AG04449 (cell line): Measurements from ENCODE around the gene TNFRSF8.
"Not testable (repeated sequence)": the region's sequence is repeated elsewhere in the genome, so short reads cannot be mapped to it uniquely, and the experiment has no call there.

ENCODE experiments used
- CTCF ChIA-PET: fragments of 350-600 bp; formaldehyde crosslinking; extraction: SDS; loops from one replicate; lab custom pipeline; 2021; ENCODE audit warnings: antibody characterized with exemption; lab: Yijun Ruan, JAX
- POLR2A ChIA-PET: fragments of 400-600, 350-600 bp; formaldehyde crosslinking; extraction: SDS; loops from one replicate; lab custom pipeline; 2020; ENCODE audit warnings: antibody characterized with exemption, inconsistent platforms; lab: Yijun Ruan, JAX
- DNase-seq: peaks from one replicate; pipeline ENCODE4 v3.0.0-alpha.2; 2010; ENCODE audit warnings: low read depth, low spot score
- H3K4me3 ChIP-seq: 2 replicates; pipeline ENCODE4 v1.5.1; 2011; ENCODE audit warnings: low read depth, mild to moderate bottlenecking, control low read depth, low read length
- CTCF ChIP-seq: IDR thresholded peaks from one replicate; pipeline ENCODE4 v1.5.1; 2011; ENCODE audit warnings: mild to moderate bottlenecking, moderate library complexity, low read length, control low read depth, inconsistent platforms; ENCODE audit not compliant: insufficient read depth; ENCODE audit errors: missing control alignments

The TNFRSF8 gene

DNA sequence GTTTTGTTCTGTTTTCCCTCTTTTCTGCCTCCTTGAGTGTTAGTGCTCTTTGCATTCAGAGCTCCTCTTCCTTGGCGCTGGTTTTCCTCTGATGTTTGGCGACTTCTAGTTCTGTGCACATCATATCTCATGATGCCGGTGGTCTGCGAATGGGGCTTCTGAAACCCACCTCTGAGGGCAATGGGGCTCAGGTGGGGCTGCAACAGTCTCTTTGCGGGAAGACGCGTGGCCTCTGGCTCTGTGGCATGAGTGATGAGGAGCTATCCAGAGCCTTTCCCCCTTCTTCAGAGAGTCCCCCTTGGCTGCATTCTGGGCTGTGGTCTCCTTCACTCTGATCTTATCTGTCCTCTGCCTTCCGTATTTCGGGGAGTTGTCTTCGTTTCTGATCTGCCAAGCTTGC lies 39.0 kb downstream of the TNFRSF8 start:
- DNase-seq: no peak
- POLR2A ChIA-PET: no interaction called here
- TF ChIP-seq CTCF: no peak
- CTCF ChIA-PET: interaction anchor here (1.2 kb wide), 1 partner anchor 9 kb away, joined by 4 read pairs; no protein-coding TSS in a partner anchor
- H3K4me3 ChIP-seq: no peak overlapping the region

DNA sequence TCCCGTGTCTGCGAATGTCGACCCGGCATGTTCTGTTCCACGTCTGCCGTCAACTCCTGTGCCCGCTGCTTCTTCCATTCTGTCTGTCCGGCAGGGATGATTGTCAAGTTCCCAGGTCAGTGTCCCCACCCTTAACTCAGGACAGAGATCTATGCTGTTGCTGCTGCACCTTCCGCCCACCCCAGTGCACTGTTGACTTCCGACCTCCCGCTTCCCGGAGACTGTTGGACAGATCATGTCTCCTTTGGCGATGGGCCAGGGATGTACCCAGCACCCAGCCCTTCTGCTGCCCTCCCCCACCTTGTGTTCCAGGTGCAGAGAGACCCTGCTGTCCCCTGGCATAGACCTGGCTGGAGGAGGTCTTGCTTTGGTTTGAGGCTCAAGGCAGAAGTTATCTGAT lies 41.3 kb downstream of the TNFRSF8 start:
- TF ChIP-seq CTCF: no peak
- no peak overlapping the region for H3K4me3 ChIP-seq
- CTCF ChIA-PET: no interaction called here
- POLR2A ChIA-PET: no interaction called here
- DNase-seq: no peak

DNA sequence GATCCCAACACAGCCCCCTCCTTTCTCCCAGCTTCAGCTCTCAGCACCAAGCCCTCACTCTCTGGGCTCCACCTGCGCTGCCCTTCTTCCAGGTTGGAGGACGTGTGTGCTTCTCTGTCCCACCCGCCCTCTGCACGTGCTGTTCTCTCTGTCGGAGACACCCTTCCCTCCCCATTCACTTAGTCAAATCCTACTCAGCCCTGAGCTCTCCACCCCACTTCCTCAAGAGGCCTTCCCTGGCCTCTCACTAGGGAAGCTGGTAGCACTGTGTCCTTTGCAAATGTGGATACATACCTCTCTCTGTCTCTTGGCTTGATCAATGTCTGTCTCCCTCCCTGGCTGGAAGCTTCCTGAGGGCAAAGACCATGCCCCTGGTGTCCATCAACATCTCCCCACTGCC lies 43.0 kb downstream of the TNFRSF8 start:
- no peak overlapping the region for H3K4me3 ChIP-seq
- ChIA-PET CTCF (interaction anchor here (2.9 to 5.4 kb wide), 2 partner anchors 13 to 18 kb away, joined by 13 to 33 read pairs; no protein-coding TSS in a partner anchor), POLR2A (no interaction called here)
- TF ChIP-seq CTCF: no peak
- no peak for DNase-seq

DNA sequence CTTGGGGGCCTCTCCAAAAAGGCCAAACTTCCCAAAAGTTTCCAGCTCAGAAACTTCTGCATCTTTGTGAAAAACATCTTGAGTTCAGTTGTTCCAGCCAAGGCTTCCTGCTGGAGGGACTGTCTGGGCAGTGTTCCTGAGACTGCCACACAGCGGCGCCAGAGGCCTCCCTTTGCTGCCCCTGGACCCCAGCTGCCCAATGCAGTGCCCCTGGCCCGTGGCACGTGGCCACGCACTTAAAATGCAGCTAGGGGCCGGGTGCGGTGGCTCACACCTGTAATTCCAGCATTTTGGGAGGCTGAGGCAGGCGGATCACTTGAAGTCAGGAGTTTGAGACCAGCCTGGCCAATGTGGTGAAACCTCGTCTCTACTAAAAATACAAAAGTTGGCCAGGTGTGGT lies 43.8 kb downstream of the TNFRSF8 start:
- POLR2A ChIA-PET, H3K4me3 ChIP-seq, DNase-seq: not testable (repeated sequence)
- CTCF ChIA-PET: interaction anchor here (0.9 to 5.4 kb wide), 4 partner anchors 9 to 104 kb away, joined by 3 to 33 read pairs (median 8); no protein-coding TSS in a partner anchor
- peak; percentile 43 for TF ChIP-seq CTCF

DNA sequence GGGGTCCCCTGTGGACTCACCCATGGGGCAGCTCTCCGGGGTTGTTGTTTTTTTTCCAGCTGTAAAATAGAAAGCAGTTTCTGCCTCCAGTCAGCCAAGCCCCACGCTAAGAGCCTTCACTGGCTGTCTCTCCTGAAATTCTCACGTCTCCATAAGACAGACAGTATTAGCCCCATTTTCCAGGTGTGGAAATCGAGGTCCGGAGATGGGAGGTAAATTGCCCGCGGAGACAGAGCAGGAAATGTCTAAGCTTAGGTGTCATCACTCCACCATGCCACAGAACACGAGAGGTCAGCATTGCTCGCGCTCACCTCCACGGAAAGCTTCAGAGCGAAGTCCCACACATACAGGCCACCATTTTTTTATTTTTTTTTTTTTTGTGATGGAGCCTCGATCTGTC lies 44.6 kb downstream of the TNFRSF8 start:
- no peak for DNase-seq
- ChIA-PET CTCF (interaction anchor here (0.9 to 5.4 kb wide), 7 partner anchors 8 to 103 kb away, joined by 3 to 33 read pairs (median 3); no protein-coding TSS in a partner anchor), POLR2A (no interaction called here)
- H3K4me3 ChIP-seq: no peak overlapping the region
- no peak for TF ChIP-seq CTCF

- ChIA-PET CTCF (interaction anchor here (3.7 to 5.4 kb wide), 2 partner anchors 9 to 15 kb away, joined by 14 to 33 read pairs; no protein-coding TSS in a partner anchor), POLR2A (no interaction called here)
- no peak for DNase-seq
- no peak for TF ChIP-seq CTCF
- H3K4me3 ChIP-seq: no peak overlapping the region
Observed at GRCh38 chr1:12109901-12110300, 46.8 kb downstream of the TNFRSF8 start.
